NCI-H345 treated with DMSO at 0.1 percent for 48 hours (cell line): ENCODE measurements around the gene GEMIN4.
"Not testable (repeated sequence)": the region's sequence is repeated elsewhere in the genome, so short reads cannot be mapped to it uniquely, and the experiment has no call there.

Source experiments
- DNase-seq: peaks from one replicate; lab custom pipeline; 2025; ENCODE audit not compliant: unreplicated experiment; lab: John Stamatoyannopoulos, UW

GEMIN4 gene

DNA sequence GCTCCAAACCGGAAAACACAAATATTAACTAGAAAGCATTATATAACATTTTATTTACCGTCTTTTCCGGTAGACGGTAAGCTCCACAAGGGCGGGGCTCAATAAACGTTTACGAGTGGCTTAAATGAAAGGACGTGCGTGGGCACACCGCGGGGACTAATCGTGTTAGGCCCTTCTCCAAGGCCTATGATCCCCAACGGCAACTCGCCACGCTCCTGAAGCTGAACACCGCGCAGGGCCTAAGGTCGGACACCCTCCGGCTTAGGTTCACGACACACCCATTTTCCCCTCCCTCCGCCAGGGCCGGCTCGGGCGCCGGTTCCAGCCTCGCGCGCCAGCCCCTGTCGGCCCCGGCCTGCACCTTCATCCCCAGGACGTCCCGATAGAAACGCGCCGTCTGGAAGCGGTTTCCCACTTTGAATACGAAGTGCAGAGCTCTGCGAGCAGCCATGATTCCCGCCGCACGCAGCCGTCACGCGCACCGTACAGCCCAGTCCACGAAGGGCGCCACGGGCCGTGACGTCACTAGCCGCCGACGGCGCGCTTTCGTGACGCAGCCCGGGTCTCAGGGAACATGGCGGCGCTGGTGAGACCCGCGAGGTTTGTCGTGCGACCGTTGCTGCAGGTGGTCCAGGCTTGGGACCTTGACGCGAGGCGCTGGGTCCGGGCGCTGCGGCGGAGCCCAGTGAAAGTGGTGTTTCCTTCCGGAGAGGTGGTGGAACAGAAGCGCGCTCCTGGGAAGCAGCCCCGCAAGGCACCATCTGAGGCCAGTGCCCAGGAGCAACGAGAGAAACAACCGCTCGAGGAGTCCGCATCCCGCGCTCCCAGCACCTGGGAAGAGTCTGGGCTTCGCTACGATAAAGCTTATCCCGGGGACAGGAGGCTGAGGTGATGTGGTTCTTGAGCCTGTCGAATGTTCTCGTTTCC lies 30.0 kb upstream of the GEMIN4 start, which contains the start of the genes GLOD4 and MRM3:
TSS of gene GLOD4 (minus strand) at position 476 of the 927 bp plus-strand sequence. CDS start at position 451, 25 bp downstream.
TSS of gene MRM3 (plus strand) at position 549 of the 927 bp plus-strand sequence. CDS start at position 575, 26 bp downstream.
- DNase-seq: peak; percentile 31

DNA sequence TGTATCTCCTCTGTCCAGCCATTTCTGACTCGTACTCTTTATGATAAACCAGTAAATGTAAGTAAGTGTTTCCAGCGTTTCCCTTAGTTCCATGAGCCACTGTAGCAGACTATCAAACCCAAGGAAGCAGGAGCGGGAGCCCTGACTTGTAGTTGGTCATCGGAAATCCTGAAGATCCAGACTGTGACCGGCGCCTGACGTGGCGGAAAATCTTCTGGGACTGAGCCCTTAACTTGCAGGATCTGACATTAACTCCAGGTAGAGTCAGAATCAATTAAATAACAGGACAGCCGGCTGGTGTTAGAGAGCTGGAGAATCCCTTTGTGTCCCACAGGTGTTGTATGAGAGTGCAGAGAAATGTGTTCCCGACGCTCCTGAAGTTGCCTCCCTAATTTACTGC lies 26.0 kb upstream of the GEMIN4 start:
- no peak for DNase-seq

DNA sequence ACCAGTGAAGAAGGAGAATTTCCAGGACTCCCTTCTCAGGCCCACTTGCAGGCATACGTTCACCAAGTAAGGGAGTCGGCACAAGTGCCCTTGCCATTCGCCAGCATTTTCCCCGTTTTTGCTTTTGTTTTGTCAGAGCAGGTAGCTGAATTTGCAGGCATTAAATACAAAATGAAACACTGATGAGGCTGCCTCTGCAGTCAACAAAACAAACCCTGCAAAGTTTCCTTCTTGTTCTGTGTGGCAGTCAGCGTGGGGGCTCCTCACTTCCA lies 22.2 kb upstream of the GEMIN4 start:
- DNase-seq: no peak

DNA sequence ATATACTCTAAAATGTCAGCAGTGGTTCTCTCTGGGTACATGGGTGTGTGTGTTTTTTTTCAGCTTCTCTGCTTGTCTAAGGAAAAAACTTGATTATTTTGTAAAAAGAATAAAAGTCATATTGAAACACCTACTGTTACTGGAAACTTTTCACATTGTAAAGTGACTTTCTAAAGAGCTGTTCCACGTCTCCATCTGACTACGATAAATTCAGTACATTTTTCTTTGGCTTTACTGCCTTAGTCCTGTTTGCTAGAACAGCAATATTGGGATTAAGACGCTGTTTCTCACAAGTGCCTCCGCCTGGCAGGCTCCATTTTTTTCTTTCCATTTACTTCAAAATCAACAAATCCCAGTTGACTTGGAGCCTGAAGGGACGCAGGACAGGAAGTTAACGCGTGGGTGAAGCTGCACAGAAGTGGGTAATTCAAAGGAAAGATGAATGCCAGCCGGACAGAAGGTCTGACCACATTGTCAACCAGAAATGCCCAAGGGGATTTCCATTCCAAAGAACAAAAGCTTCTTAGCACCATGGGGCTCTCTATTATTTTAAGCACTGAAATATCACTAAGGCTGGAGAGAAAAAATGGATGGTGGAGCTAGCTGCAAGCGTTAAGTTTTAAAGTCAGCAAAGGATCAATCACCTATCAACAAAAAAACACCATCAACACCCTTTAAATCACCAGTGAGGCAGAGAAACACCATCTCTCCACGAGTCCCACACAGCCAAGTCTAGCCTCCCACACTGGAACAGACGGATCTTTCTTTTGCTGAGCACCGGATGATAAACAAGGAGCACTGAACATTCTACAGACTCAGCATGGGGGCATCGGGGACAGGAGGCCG lies 21.6 kb upstream of the GEMIN4 start:
- no peak for DNase-seq

DNA sequence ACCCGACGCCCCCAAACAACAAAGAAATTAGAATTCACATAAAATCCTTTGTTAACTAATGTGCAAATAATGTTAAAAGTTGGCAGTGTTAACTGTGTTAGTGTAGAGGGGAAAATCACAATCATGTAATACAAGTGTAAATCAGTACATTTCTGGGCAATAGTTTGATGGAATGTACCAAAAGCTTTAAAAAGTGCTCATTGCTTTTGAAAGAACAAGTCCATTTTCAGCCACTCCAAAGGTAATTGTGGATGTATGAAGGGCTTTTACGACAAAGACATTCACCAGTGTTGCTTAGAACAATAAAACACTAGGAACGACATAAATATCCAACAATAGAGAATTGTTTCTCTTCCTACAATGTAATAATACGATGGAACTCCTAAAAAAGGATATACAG lies 21.0 kb upstream of the GEMIN4 start:
- no peak for DNase-seq

DNA sequence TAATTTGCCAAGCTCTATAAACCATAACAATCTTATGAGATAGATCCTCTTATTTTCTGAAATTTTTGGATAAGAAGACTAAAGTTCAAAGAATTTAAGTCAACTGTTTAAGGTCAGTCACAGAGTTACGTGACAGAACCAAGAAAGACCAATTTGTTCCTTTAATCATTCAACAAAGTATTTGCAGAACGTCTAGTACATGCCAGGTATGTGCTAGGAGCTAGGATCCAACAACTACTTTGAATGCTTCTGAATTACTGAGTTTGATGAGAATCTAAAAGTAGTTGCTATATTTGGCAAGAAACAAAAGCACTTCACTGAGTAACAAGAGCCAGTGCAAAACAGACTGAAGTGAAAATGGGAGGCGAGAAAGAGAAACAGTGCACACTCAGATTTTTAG lies 15.0 kb upstream of the GEMIN4 start:
- DNase-seq: no peak

DNA sequence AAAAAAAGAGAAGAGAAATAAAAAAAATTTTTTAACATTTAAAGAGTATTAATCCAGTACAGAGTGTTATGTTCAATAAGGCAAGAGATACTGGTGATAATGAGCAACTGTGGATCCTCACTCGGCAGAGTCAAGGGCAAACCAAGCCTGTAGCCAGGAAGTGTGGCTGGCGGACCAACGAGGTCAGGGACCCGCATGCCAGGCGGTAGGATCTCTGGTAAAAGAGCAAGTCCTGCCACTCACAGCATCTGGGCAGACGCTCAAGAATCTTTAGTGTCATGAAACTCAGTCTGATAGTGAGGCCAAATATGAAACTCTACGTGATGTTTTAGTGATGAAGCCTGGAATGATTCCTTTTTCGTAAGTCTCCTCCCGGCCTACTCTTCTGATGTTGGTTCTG lies 8.3 kb upstream of the GEMIN4 start:
- no peak for DNase-seq

DNA sequence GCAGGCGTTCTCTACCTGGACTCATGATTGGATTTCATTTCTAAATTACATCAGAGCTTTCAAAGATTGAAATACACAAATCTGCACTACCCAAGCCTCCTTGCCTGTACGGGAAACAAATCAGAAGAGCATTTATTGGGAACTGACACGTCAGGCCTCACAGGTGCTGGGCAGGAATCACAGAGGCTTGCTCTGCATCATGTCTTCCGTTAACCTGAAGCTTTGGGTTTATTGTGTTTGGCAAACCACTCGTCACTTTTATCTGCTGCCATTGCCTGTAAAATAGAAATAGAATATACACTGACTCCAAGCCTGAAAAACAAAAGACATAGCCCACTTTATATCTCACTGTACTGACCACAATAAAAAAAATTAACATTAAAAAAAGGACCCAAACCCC lies 7.9 kb upstream of the GEMIN4 start:
- DNase-seq: no peak

DNA sequence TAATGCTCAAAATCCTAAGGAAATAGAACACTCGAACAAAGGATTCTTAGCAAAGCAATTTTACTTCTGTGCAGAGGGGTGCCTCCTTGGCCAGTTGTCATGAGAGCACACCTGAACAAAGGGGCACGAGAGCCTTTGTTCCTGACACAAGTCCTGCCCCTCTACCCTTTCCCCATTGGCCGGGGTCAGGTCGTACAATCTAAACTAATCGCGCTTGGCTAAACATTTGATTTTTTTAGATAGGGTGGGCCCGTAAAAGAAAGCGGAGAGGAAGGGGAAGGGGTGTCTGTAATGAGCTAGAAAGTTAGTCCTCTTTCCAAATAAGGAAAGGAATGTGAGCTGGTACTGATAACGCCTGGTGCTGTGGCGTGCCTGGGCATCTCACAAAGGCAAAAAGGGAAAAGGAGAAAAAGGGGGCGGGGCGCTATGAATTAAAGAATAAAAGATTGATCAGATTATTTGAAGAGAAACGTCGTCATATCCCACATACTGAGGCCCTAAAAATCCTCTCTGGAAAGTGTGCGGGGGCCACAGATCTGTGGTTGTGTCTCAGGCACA lies 4.0 kb upstream of the GEMIN4 start:
- DNase-seq: not testable (repeated sequence)

DNA sequence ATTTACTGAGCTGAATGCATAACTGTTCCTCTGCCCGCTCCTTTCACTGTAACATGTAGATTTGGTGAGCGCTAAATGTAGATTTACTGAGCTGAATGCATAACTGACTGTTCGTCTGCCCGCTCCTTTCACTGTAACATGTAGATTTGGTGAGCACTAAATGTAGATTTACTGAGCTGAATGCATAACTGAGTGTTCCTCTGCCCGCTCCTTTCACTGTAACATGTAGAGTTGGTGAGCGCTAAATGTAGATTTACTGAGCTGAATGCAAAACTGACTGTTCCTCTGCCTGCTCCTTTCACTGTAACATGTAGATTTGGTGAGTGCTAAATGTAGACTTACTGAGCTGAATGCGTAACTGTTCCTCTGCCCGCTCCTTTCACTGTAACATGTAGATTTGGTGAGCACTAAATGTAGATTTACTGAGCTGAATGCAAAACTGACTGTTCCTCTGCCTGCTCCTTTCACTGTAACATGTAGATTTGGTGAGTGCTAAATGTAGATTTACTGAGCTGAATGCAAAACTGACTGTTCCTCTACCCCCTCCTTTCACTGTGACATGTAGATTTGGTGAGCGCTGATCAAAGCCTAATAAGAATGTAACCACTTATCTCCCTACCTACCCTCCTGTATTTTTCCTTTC lies 3.4 kb upstream of the GEMIN4 start:
- DNase-seq: not testable (repeated sequence)

DNA sequence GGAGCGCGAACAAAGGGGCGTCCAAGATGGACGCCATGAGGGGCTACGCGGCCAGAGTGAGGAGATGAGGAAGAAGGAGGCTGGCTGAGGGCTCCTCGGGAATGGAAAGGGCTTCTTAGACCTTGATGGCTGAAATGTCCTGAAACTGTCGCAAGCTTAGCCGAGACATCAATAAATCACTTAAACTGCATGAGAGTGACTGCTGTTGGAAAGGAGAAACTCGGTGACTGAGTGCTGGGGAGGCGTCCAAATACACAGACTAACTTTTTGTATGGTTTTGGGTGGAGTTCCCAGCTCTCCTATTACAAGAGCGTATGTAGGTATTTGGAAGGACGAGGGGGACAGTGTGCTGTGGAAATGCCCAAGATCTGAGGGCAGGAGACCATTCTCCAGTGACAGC lies 1.4 kb upstream of the GEMIN4 start:
- DNase-seq: no peak

DNA sequence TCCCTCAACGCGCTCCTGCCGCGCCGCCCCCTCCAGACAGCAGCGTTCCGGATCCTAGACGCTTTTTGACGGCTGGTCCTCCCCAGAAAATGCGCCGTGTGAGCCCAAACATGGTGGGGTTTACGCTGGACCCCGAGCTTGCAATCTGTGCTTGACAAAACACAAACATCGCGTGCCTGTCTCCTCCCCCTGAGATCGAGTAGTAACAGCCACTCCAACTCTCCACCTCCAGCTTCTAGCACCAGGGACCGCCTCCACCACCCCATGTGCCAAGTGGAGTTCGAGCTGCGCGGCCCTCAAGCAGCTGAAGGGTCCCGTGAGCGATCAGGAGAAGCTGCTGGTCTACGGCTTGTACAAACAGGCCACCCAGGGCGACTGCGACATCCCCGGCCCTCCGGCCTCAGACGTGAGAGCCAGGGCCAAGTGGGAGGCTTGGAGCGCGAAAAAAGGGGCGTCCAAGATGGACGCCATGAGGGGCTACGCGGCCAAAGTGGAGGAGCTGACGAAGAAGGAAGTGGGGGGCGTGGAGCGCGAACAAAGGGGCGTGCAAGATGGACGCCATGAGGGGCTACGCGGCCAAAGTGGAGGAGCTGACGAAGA lies 656 bp upstream of the GEMIN4 start:
- DNase-seq: peak; percentile 39

DNA sequence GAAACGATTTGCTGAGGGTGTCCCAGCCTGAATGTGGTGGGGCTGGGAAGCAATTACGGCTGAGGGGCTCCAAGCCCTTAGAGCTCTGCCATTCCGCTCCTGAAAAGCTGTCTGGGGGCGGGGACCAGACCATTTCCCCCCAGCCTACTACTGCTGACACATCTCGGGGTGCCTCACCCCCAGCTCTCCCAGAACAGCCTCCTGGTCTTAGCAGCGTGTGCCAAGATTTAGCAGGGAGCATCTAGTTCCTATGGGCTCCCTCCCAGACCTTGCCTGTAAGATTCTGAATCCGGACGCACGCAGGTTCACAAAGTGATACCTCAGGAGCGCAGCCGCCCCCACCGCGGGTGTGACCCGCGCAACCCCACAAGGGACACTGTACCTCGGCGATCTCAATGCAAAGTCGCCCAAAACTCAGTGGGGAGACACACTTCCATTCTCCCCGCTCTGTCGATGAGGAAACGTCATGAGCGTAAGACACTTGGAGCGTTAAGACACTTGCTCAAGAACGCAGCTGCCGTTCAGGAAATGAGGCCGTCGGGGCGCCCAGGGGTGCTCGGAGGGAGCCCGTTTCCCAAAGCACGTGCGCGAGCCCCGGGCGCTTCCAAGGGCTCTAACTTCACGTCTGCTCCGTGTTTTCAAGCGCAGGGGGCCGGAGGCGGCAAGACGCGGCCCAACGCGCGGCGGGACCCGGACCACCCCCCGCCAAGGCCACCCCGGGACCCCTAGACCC lies 629 bp downstream of the GEMIN4 start:
- DNase-seq: no peak

DNA sequence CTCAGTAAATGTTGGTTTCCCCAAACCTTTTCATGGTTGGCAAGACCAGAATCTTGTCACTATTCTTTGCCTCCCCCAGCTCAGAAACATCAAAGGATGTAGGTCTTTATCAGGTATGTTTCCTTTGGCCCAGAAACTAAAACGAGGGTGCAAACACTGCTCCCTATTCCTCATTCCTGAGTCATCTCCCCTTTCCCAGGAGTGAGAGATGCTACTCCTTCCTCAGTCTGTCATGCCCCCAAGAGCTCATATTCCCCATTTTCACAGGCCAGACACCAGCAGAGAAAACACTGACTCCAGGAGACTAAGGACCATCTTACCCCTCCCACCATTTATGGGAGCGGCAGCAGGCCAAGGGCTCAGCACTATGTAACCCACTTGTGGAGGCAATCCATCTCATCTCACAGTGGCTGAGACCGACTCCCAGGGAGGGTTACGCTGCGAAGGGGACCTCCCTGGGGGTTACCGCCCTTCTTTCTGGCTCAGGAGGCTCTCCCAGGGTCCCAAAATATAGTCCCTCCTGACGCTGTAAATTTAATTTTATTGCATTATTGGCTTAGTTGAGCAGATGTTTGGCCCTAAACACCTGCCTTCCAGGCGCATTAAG lies 1.5 kb downstream of the GEMIN4 start:
- DNase-seq: no peak

DNA sequence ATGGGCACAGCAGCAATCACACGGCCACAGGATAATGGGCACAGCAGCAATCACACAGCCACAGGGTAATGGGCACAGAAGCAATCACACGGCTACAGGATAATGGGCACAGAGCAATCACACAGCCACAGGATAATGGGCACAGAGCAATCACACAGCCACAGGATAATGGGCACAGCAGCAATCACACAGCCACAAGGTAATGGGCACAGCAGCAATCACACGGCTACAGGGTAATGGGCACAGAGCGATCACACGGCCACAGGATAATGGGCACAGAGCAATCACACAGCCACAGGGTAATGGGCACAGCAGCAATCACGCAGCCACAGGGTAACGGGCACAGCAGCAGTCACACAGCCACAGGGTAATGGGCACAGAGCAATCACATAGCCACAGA lies 2.7 kb downstream of the GEMIN4 start:
- DNase-seq: not testable (repeated sequence)

DNA sequence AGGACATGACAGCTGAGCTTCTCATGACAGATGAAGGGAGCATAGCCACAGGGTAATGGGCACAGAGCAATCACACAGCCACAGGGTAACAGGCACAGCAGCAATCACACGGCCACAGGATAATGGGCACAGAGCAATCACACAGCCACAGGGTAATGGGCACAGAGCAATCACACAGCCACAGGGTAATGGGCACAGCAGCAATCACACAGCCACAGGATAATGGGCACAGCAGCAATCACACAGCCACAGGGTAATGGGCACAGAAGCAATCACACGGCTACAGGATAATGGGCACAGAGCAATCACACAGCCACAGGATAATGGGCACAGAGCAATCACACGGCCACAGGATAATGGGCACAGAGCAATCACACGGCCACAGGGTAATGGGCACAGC lies 3.5 kb downstream of the GEMIN4 start:
- not testable (repeated sequence) for DNase-seq

DNA sequence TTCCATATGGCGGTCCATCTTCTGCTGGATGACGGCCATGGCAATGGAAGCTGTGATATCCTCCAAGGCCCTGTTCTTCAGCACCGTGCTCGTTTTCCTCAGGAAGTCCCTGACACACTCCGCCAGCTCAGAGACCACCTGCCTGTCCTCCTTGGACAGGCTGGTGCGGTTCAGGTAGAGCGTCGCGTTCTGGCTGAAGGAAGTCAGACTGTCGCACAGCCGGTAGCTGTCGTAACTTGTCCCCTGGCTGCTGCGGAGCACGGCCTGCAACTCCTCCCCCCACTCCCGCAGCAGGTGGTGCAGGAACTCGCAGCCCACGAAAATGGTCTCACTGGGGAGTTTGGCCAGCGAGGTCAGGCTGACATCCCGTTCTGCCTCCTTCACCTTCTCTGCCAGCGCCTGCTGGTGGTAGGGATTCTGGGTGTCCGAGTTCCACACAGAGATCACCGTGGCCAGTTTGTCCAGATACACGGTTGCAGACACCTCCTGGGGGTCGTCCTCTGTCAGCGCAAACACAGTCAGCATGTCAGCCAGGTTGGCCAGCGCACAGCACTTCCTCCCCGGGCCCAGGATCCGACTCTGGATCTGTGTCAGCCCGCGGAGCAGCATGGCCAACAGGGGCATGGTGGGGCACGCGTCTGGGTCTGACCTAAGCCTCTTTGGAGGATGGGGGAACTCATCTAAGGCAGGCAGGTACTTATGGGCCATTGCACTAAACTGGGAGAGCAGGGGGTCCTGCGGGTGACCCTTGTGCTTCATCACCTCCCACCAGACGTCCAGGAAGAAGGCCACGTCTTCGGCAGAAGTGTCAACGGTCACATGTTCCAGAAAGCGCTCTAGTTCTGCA lies 5.1 kb downstream of the GEMIN4 start:
- no peak for DNase-seq

DNA sequence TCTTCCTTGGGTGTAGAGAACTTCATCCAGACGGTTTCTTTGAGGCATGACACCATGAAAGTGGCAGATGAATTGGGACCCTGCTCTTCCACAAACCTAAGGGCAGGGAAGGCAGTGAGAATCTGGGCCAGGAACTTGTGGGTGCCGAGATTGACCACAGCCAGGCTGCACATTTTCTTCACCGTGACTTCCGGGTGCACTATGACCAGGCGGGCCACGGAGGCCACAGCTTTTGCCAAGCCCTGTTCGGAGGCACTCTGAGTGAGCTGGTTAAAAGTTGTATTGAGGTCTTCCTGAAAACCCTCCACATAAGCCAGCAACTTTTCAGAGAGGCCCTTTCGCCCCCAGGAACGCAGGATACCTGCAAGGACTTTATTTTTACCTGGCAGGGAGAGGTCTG lies 5.9 kb downstream of the GEMIN4 start:
- no peak for DNase-seq

DNA sequence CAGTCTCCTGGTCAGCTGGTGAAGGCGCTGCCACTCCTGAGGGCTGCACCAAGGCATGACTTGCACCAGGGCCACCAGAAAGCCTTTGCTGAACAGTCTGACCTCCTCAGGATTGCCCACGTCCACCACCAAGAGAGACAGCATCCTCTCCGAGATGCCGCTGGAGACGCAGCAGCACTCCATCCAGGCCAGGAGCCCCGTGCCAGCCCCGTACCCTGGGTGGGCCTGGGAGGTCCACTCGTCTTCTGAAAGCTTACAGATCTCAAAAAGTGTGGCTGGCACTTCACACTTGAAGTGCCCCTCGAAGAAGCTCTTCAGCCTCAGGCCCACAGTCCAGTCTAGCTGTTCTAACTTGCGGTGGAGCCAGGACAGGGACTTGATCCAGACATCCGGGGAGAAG lies 6.7 kb downstream of the GEMIN4 start:
- DNase-seq: no peak
